HL-60 (cell line): ENCODE data around the gene AFAP1.

Source experiments
- CTCF ChIP-seq: IDR thresholded peaks from one replicate; pipeline ENCODE4 v1.5.1; 2011; ENCODE audit warnings: low read length, control low read depth, inconsistent platforms; ENCODE audit not compliant: insufficient read depth
- POLR2AphosphoS5 ChIP-seq: IDR thresholded peaks from 2 replicates; pipeline ENCODE4 v1.6.1; 2012; ENCODE audit warnings: low read depth
- SPI1 ChIP-seq: IDR thresholded peaks from 2 replicates; pipeline ENCODE4 v1.6.1; 2012; ENCODE audit warnings: low read depth, mild to moderate bottlenecking, borderline replicate concordance

- TF ChIP-seq CTCF (no peak), POLR2AphosphoS5 (no peak), SPI1 (no peak)
Measured at GRCh38 chr4:7831330-7831729, 108.3 kb downstream of the AFAP1 start.
